Adrenal gland (tissue), 12 donors: ENCODE measurements around the gene EXOC4. TPM values are rescaled to one million over a fixed set of nuclear protein-coding genes. Genes with fewer than 3 reads are reported as not detected.

Experiments
- DNase-seq, 7 donors: peaks; one replicate each; pipeline ENCODE4 v3.0.0-alpha.2; 2019 to 2020
- H3K27ac ChIP-seq, 5 donors: fragments of 200-600 bp; sonication (generic) in 4 of 5; 1 replicate in 3 of 5; 2 replicates in 2 of 5; pipeline versions ENCODE4 v1.5.1 to v1.8.0; 2016 to 2020; ENCODE audit warnings: mild to moderate bottlenecking in 1 of 5
- H3K27me3 ChIP-seq: fragments of 200-600 bp; 2 replicates; pipeline ENCODE4 v1.8.0; 2021
- H3K36me3 ChIP-seq, 2 donors: fragments of 200-600 bp; replicated peaks in 1 of 2; 1 replicate in 1 of 2; 2 replicates in 1 of 2; pipeline versions ENCODE4 v1.5.1 to v1.8.0; 2018 to 2022
- H3K4me1 ChIP-seq, 2 donors: fragments of 200-600 bp; replicated peaks in 1 of 2; 1 replicate in 1 of 2; 2 replicates in 1 of 2; pipeline versions ENCODE4 v1.5.1 to v1.8.0; 2018 to 2021
- H3K4me3 ChIP-seq, 4 donors: fragments of 200-600 bp; sonication (generic) in 3 of 4; one replicate each; pipeline ENCODE4 v1.5.1; 2016 to 2018
- H3K9me3 ChIP-seq, 3 donors: fragments of 200-600 bp; sonication (generic) in 1 of 3; replicated peaks in 1 of 3; 1 replicate in 2 of 3; 2 replicates in 1 of 3; pipeline versions ENCODE4 v1.5.1 to v1.8.0; 2016 to 2021
- POLR2A ChIP-seq, 2 donors: fragments of 450-650 bp; IDR thresholded peaks; one replicate each; pipeline ENCODE4 v1.6.1; 2017; ENCODE audit warnings: antibody characterized with exemption in 2 of 2, mild to moderate bottlenecking in 2 of 2, moderate library complexity in 1 of 2
- WGBS, 4 donors: extraction: QIAGEN DNeasy Blood & Tissue Kit in 2 of 4; methylation state at CpG; one replicate each; pipeline versions ENCODE4 v1.1.5 to v1.1.7; 2013 to 2017; 5-methylcytosine and 5-hydroxymethylcytosine counted together
- intact Hi-C, 2 donors: fragments of 100-400 bp; cut with DNase I; formaldehyde crosslinking; loops; one replicate each; pipeline versions ENCODE4 v1.14.1 to v1.15.0; 2022 to 2023
- polyA plus RNA-seq, 3 donors: library from polyadenylated mRNA; stranded (reverse); fragments of 200-250 nt in 2 of 3; fragments of 350-450 nt in 1 of 3; fragmentation: Illumina TruSeq in 1 of 3; extraction: RNeasy Lipid Tissue Mini Kit (QIAGEN cat#74804) in 1 of 3; gene quantifications; one replicate each; pipeline ENCODE4 v1.2.3, GENCODE V29; 2013 to 2014
- total RNA-seq, 9 donors: library from RNA; depleted of rRNA in 4 of 9; stranded (reverse); fragments of >200 nt in 4 of 9; fragments of 120-200 nt in 1 of 9; fragmentation: NEBNext Ultra II Directional in 1 of 9; extraction: Animal tissue kit (Norgen Biotek cat#: 25700) in 1 of 9; gene quantifications; one replicate each; pipeline versions ENCODE4 v1.1.0 to v1.2.4, GENCODE V29; 2013 to 2023
- TF ChIP-seq, protein P1 (sequence below), 6 experiments: fragments of 450-650 bp in 4 of 6; fragments of 200-600 bp in 2 of 6; sonication (generic) in 1 of 6; IDR thresholded peaks; 1 replicate in 5 of 6; 2 replicates in 1 of 6; pipeline versions ENCODE4 v1.5.1 to v1.8.0; 2016 to 2021; ENCODE audit warnings: antibody characterized with exemption in 6 of 6, mild to moderate bottlenecking in 2 of 6, moderate library complexity in 1 of 6
- donor health status: healthy with polysubstance abuse.
- donor health status: Bipolar disorder and iron deficiency.
- donor health status: DM: yes; HTN: yes; CAD: no.
- donor health status: DM: no; HTN: no; CAD: no.
- donor health status: DM: no; HTN: no; CAD: no.
- donor health status: DM: yes; HTN: yes; CAD: no.

The EXOC4 gene
- total and polyA plus RNA-seq, 12 donors: 12.5 to 93.8 (median 67.4) TPM

DNA sequence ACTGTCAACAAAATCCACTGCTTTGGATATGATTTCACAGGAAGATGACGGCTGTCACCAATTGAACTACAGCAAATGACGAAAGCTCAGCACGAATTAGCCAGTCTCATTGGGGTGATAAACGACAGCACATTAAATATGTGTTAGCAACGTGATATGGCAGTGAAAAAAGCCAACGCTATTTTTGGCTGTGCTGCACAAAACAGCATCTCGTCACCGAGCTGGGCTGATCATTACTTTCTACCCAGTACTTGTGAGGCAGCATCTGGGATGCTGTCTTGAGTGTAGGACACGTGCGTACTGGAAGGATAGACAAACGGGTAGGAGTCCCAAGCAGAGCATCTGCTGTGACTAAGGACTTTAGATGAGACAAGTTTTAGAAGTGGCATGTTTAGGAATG is 138.3 kb downstream of the EXOC4 start:
- H3K9me3 ChIP-seq: no peaks in the 10 kb centered on the region
- no peak for DNase-seq
- no peaks in the 10 kb centered on the region for H3K4me1 ChIP-seq
- no peak overlapping the region for H3K4me3 ChIP-seq
- no peaks in the 10 kb centered on the region for H3K36me3 ChIP-seq
- 88 to 94% (median 94%) methylated on average over 11 of the region's 11 CpGs for WGBS, 4 donors
- intact Hi-C loops: no loop called here
- H3K27ac ChIP-seq: no peak overlapping the region
- H3K27me3 ChIP-seq: no peaks in the 10 kb centered on the region
- no peak for TF ChIP-seq POLR2A (IDR thresholded peaks at IDR 0.05)
- TF ChIP-seq, protein P1, sequence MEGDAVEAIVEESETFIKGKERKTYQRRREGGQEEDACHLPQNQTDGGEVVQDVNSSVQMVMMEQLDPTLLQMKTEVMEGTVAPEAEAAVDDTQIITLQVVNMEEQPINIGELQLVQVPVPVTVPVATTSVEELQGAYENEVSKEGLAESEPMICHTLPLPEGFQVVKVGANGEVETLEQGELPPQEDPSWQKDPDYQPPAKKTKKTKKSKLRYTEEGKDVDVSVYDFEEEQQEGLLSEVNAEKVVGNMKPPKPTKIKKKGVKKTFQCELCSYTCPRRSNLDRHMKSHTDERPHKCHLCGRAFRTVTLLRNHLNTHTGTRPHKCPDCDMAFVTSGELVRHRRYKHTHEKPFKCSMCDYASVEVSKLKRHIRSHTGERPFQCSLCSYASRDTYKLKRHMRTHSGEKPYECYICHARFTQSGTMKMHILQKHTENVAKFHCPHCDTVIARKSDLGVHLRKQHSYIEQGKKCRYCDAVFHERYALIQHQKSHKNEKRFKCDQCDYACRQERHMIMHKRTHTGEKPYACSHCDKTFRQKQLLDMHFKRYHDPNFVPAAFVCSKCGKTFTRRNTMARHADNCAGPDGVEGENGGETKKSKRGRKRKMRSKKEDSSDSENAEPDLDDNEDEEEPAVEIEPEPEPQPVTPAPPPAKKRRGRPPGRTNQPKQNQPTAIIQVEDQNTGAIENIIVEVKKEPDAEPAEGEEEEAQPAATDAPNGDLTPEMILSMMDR (IDR thresholded peaks at IDR 0.05): no peak

DNA sequence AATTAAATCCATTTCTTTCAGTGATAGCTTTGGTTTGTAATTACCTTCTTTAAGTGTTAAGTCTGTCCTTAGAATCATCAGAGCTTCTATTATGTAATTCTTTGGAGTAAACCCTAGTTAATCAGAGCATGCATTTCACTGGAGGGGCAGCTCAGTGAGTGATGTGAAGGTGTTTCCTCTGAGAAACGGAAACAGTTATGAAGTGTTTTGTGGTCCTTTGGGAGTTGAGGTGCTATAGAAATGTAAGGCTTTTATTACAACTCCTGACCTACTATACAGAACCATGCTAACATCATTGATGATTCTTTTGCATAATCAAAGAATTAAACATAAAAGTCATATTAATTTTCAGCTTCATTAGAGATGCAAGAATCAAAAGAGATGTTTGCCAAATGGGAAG is 141.5 kb downstream of the EXOC4 start:
- Histone ChIP-seq H3K27ac (no peak overlapping the region), H3K9me3 (no peaks in the 10 kb centered on the region), H3K27me3 (no peaks in the 10 kb centered on the region), H3K36me3 (no peaks in the 10 kb centered on the region), H3K4me3 (no peak overlapping the region), H3K4me1 (no peaks in the 10 kb centered on the region)
- no peak for TF ChIP-seq POLR2A (IDR thresholded peaks at IDR 0.05)
- TF ChIP-seq, protein P1 (IDR thresholded peaks at IDR 0.05): no peak
- WGBS, 4 donors: 76 to 86% (median 82%) methylated on average over 1 of the region's 1 CpG
- intact Hi-C loops: no loop called here
- DNase-seq: no peak

DNA sequence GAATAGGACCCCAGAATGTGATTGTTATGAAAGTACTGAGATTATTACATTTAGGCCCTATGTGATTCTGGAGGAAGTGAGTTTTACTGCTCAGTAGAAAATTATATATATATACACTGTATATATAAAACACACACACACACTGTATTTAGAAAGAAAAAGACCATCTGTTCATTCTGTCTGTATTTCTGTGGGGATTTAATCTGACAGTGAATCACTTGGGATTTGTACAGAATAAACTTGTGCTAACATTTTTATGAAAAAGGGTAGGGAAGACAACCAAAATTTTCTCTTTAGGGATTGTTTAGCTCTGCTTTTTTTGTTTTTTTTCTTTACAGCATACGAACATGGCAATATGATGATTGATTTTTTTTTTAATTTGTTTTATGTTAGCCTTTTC is 142.7 kb downstream of the EXOC4 start:
- DNase-seq: no peak
- Histone ChIP-seq H3K4me1 (peaks cover 0 to 1% of the 10 kb centered on the region in 2 donors), H3K4me3 (no peak overlapping the region), H3K27ac (no peak overlapping the region), H3K36me3 (no peaks in the 10 kb centered on the region), H3K9me3 (no peaks in the 10 kb centered on the region), H3K27me3 (no peaks in the 10 kb centered on the region)
- intact Hi-C loops: no loop called here
- WGBS, 4 donors: 77 to 100% (median 91%) methylated on average over 1 of the region's 1 CpG
- TF ChIP-seq, protein P1 (IDR thresholded peaks at IDR 0.05): no peak

DNA sequence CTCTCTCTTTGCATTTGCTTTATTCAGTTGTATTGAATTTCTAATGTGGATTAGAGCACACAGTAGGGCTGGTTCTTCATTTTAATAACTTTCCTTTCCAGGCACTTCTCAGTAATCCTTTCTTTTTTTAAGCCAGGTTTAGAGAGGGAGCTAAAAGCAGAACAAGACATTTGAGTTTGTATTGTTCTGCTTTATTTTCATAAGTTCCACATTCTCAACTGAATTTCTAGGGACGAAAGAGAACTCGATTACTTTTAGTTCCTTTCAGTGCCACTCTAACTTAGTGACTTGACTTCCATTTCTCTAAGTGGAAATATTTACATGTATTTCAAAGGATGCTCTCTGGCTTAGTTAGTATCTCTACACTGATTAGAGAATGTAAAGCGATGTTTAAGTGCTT is 145.6 kb downstream of the EXOC4 start:
- 80 to 92% (median 90%) methylated on average over 3 of the region's 3 CpGs for WGBS, 4 donors

More for the DNA sequence above, 145.6 kb downstream of the EXOC4 start:
- no peak for DNase-seq
- Histone ChIP-seq H3K4me1 (peaks cover 0 to 8% of the 10 kb centered on the region in 2 donors), H3K27me3 (no peaks in the 10 kb centered on the region), H3K36me3 (no peaks in the 10 kb centered on the region), H3K27ac (no peak overlapping the region), H3K9me3 (no peaks in the 10 kb centered on the region), H3K4me3 (no peak overlapping the region)
- intact Hi-C loops: no loop called here
- TF ChIP-seq POLR2A (IDR thresholded peaks at IDR 0.05): no peak
- TF ChIP-seq, protein P1 (IDR thresholded peaks at IDR 0.05): no peak
